HG02981 (cell line): ENCODE results near the gene OBP2A.
"Not testable (repeated sequence)": the region's sequence is repeated elsewhere in the genome, so short reads cannot be mapped to it uniquely, and the experiment has no call there.

Experiments used
- ATAC-seq: cut with Tn5 transposase; IDR thresholded peaks from one replicate; pipeline ENCODE4 v1.9.1; 2021; ENCODE audit warnings: mild to moderate bottlenecking, moderate library complexity; ENCODE audit not compliant: unreplicated experiment

OBP2A gene

DNA sequence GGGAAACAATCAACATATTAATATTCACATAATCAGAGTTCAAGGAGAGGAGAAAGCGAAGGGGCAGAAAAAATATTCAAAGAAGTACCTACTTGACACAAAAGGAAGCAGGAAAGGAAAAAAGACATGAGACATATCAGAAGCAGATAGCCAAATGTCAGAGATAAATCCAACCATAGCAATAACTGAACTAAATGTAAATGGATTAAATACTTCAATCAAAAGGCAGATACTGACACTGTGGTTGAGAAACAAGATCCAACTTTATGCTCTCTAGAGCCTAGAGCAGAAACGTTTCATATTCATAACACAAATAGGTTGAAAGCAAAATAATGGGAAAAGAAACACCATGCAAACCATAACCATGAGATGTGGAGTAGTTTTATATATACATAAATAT lies 36.5 kb upstream of the OBP2A start:
- ATAC-seq, result no peak

GRCh38 chr9:135512241-135512603 lies 33.7 kb upstream of the OBP2A start:
- no peak for ATAC-seq

DNA sequence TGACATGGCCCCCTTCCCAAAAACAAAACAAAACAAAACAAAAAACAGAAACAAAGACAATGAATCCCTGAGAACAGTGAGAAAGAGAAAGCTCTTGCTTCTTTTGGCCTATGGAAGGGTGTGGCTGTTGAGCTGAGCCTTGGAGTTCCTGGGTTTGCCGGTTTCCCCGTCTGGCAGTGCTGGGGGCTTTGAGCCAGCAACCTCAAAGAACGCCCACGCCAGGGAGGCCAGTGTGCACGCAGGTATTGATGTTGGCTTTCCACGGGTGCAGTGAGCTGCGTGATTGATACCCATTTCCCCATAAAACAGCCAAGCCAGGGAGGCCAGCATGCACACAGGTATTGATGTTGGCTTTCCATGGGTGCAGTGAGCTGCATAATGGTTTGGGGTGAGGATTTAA lies 33.0 kb upstream of the OBP2A start:
- ATAC-seq, result no peak

DNA sequence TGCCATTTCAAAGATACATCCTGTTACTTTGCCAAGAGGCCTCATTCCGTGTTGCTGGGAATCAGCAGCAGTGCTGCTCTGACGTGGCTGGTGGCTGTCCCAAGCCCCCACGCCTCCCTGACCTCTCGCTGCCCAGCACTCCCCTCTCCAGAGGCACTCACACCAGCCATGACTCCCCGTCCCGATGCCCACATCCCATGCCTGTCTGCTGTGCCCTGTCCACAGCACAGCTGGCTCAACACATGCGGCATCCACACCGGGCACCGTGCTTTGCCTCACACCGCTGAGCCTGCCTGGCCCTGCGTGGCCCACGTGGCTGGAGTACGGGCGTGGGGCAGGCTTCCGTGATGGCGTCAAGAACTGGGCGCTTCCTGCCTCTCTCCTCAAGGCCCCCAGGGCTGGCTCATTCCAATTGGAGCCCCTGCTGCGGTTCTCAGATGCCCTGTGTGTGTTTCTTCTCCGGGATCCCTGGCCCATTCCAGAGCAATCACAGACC lies 32.5 kb upstream of the OBP2A start:
- ATAC-seq, result no peak

DNA sequence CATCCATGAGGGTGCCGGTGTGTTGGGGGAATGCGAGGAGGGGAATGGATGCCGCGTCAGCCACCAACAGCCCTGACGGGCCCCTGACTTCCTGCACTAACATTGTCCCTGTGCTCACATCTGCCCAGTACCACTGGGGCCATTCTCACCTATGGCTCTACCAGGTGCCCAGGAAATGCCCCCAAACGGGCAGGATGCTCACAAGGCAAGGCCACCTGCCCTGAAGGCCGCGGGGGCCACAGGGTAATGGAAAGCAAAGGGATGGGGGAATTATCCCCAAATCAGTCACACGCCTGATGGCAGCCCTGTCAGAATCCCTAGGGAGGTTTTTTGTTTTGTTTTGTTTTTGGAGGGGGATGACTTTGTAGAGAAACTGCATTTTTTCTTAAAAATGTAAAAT lies 32.0 kb upstream of the OBP2A start:
- ATAC-seq, result not testable (repeated sequence)

GRCh38 chr9:135514342-135515082 lies 31.4 kb upstream of the OBP2A start:
- no peak for ATAC-seq

DNA sequence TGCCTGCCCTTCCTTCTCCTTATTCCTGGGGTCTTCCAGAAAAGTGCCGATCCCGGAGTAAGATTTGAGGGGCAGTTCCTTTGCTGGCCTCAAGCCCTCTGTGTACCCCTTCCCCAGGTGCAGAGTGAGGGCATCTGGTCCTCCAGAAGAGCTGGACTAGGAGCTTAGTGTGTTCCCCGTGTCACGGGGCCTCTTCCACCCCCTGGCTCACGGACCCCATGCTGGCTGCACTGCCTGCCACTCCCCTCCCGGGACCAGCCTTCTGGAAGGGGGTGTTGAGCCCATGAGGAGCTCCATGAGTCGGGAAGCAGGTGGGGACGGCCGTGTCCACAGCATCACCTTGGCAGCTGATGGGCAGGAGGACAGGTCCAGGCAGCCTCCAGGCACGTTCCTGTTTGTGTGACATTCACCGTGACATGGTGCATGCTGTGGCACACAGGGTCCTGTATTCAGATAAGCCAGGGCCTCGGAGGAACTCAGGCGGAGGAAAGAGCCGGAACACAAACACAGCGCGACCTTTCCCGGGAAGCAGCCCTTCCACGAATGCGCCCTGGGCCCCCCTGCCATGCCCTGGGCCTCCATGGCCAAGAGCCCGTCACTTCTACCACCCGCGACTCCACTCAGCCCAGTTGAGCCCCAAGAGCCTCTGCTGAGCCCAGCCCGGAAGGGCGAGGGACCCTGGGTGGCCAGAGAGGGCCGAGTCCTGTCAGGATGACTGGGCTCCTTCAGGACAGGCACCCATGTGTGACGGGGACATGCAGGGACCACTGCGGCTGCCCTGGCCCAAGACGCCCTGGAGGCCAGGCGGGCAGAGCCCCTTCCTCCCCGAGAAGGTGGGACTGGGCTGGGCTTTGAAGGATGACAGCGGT lies 30.6 kb upstream of the OBP2A start:
- ATAC-seq, result no peak

DNA sequence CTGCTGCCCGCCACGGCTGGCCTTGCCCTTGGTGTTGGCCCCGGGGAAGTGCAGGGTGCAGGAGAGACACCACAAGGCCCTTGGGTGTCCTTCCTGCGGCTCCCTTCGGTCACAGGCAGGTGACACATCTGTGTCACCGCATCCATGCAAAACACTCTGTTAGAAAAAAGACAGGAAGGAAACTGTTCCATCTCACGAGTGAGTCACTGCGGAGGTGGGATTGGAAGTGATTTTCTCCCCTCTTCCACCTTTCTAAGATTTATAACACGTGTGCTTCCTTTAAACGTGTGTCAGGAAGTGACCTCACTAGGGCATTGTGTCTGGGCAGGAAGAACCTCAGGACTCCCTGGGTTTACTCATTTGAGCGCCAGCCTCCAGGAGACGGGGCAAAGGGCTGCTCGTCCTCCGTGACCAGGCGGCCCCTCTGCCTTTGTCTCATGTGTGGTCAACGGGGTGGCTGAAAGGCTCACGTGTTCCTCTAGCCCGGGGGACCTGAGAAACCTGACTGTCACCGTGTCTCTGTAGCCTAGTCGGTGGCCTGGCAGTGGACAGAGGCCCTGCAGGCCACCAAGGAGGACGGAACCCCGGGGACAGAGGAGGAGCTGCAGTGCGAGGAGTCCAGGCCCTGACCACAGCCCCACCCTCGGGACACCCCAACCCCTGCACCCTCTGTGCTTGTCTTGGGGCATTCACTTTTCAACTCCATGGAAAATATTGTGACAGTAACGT lies 29.6 kb upstream of the OBP2A start:
- ATAC-seq, result no peak

GRCh38 chr9:135517407-135517822 lies 28.5 kb upstream of the OBP2A start:
- ATAC-seq, result no peak

DNA sequence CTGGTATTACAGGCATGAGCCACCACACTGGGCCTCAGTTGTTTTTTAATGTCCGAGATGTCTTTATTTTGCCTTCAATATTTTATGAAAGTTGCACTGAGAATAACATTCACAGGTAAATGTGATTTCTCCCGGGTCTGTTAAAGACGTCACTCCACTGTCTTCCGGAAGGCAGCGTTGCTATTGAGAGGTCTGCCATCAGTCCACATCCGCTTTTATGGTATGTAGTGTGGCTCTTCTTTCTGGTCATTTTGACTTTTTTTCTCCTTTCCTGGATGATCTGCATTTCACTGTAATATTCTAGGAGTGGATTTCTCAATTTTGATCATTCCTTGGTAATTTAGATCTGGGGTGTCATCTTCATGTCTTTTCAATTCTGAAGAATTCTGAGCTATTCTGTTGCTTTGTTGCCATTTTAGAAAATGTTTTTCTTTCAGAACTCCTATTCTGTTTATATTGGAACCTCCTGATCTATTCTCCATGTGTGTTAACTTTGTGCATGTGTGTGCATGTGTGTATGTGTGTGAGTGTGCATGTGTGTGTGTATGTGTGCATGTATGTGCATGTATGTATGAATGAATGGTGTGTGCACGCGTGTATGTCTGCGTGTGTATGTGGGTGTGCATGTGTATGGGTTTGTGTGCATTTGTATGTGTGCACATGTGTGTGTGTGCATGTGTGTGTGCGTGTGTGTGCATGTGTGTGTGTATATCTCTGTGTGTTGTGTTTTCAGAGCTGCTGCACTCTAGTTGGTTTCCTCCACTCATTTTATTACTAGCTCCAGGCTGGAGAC lies 26.6 kb upstream of the OBP2A start:
- no peak for ATAC-seq

DNA sequence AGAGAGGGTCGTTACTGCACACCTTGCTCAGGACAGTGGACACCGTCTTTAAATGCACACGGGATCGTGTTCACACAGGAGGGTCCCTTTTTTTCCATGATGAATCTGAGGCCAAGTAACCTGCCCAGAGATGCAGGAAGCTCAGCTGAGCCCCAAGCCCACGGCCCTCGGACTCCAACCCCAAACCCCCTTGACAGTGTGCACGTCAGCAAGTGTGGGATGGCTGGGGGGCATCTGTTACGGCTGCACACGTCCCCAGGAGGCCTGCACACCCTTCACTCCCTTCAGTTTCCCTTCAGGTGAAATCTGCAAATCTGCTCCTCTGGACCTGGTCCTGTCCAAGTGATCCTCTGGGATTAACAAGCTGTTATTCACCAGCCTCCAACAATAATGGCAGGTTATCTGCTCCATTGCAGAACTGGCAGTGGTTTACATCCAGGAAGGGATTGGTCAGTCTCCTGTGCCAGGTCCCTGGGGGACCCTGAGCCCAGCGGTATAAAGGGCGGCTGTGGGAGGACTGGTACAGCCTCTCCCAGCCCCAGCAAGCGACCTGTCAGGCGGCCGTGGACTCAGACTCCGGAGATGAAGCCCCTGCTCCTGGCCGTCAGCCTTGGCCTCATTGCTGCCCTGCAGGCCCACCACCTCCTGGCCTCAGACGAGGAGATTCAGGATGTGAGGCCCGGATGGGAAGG lies 24.9 kb upstream of the OBP2A start, which contains the start of gene LCN1:
Gene LCN1 (plus strand): TSS at position 525 of the 692 bp plus-strand sequence. CDS start 58 bp downstream, at position 583.
- ATAC-seq, result no peak

- ATAC-seq, result no peak
These were observed 24.3 kb upstream of the OBP2A start for GRCh38 chr9:135521608-135522095.

- ATAC-seq, result no peak
These were observed 23.6 kb upstream of the OBP2A start for GRCh38 chr9:135522137-135522877.

GRCh38 chr9:135522931-135523330 lies 23.0 kb upstream of the OBP2A start:
- no peak for ATAC-seq

DNA sequence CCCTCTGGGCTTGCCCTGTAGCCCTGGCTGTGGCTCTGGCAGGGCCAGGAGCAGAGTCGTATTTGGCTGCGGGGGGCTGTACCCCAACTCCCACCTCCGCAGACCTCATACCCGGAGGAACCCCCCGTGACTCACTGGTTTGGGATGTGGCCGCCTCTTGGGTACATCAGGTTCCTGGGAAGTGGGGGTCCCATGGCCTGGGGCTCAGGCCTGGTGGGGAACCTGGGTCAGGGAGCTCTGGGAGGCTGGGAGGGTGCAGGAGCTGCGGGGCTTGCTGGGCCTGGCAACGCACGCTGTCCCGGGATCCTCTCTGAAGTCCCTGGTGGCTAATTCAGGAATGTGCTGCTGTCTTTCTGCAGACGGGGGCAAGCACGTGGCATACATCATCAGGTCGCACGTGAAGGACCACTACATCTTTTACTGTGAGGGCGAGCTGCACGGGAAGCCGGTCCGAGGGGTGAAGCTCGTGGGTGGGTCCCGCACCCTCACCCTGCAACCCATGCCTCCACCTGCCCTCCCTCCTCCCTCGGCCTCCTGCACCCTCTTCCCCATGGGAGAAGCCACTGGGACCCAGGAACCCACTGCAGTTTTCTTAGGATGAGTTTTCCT lies 22.3 kb upstream of the OBP2A start:
- no peak for ATAC-seq

DNA sequence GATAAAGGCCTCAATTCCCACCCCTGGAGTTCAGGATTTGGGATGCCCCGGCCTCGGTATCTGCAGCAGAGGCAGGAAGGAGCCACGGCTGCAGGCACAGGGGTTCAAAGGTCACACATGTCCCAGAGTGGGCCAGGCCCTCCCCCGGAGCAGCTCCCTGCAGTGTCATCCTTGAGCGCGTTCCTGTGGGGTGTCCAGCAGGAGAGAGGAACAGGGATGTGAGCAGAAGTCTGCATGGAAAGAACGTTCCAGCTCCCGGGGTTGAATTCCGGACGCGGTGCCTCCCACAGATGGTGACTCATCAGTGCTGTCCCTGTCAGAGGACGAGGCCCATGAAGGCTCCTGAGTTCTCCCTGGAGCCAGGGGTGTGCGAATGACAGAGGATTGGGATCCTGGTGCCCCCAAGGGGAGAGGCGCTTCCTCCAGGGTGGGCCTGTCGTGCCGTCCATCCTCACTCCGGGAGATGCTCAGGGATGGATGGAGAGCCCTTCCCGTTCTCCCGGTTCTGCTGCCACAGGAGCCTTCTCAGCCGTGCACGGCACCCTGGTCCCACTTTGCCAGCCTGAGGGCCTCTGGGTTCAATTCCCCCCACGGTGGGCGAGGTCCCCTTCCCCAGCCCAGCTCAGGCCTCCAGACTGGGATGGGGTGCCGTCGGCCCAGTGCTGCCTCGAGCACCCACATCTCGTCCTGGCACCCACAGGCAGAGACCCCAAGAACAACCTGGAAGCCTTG lies 21.6 kb upstream of the OBP2A start:
- ATAC-seq, result no peak

DNA sequence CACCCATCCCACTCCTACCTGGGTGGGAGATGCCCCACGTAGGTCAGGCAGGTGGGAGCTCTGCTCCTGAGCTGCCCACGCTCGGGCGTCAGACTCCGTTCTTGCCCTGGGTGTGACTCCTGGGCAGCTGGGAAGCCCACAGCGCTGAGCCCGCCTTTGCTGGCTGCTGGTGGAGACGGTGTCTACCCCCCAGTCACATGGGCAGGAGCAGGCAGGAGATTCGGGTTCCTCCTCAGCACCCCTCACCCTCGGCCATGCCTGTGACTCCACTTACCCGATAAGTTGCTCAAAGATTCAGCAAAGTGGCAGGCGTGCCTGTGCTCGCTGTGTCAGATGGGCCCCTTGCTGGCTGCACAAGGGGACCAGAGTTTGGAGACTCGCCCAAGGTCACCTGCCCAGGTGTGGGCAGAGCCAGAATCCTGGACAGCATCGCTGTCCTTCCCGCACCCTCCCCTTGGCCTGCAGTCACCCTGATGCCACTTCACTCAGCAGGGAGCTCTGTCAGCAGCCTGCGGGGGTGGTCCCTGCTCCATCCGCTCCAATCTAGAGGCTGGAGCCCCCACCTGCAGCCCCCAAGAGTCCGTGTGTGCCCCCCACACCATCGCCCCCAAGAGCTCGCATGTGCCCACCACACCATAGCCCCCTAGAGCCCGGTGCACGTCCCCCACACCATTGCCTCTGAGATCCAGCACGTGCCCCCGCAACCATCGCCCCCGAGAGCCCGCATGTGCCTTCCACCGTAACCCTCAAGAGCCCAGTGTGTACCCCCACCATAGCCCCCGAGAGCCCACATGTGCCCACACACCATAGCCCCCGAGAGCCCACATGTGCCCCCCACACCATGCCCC lies 20.5 kb upstream of the OBP2A start:
- no peak for ATAC-seq
